Measurements from ENCODE around the gene MAP4K3. TPM values are rescaled to one million over a fixed set of nuclear protein-coding genes. Genes with fewer than 3 reads are reported as not detected.
A peak's percentile ranks its signal among the peaks of the same experiment; 100 is the strongest.

The MAP4K3 gene
- total RNA-seq, 1 experiment from 2014 or later, result 35.5 TPM

DNA sequence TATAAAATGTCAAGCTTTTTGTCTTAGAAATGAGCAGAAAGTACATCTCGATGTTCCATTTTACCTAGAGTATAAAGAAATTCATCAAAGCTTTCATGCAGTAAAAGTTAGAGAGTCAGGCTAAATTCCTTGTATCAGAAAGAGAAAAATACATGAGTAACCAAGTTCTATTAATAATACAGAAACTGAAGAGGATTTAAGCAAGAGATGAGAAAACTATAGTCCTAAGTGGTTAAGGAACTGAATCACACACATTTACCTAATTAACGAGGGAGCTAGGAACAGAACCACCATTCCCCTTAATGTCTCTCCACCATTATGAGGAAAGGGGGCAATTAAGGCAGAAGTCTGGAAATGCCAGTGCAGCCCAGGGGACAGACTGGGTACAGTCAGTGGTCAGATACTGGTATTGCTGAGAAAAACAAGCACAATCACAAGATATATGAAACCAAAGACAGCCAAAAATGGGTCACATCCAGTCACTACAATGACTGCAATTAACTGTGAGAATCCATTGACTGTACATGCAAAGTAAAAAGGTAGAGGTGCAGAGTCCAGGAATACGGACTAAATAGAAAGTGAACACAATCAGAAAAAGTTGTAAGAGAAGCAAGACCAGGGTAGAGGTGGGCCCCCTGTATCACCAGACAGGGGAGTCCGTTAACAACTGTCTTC is 23.9 kb downstream of the MAP4K3 start:
- BruUV-seq (replicated peaks), result no TSS peak
- no peak overlapping the region for H3K4me3 ChIP-seq (ENCODE audit: low read depth, low read length, poor library complexity, severe bottlenecking)
- POLR2A ChIA-PET (ENCODE audit: low non-redundant PET), result no interaction called here
- H3K27ac ChIP-seq (ENCODE audit: low read depth, low read length, poor library complexity, severe bottlenecking), result no peak overlapping the region
- H3K9me3 ChIP-seq (ENCODE audit: low read depth, low read length, poor library complexity, severe bottlenecking), result no peaks in the 10 kb centered on the region
- H3K27me3 ChIP-seq (replicated peaks; ENCODE audit: insufficient read depth, low read depth, low read length, poor library complexity), result no peaks in the 10 kb centered on the region
- TF ChIP-seq, protein P1, sequence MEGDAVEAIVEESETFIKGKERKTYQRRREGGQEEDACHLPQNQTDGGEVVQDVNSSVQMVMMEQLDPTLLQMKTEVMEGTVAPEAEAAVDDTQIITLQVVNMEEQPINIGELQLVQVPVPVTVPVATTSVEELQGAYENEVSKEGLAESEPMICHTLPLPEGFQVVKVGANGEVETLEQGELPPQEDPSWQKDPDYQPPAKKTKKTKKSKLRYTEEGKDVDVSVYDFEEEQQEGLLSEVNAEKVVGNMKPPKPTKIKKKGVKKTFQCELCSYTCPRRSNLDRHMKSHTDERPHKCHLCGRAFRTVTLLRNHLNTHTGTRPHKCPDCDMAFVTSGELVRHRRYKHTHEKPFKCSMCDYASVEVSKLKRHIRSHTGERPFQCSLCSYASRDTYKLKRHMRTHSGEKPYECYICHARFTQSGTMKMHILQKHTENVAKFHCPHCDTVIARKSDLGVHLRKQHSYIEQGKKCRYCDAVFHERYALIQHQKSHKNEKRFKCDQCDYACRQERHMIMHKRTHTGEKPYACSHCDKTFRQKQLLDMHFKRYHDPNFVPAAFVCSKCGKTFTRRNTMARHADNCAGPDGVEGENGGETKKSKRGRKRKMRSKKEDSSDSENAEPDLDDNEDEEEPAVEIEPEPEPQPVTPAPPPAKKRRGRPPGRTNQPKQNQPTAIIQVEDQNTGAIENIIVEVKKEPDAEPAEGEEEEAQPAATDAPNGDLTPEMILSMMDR (conservative IDR thresholded peaks at IDR 0.05; ENCODE audit: low read depth, low read length), result no peak
- no peak for TF ChIP-seq EZH2 (IDR thresholded peaks at IDR 0.05; ENCODE audit: borderline replicate concordance, low read depth, low read length, poor library complexity, severe bottlenecking)
- CTCF ChIA-PET, result no interaction called here
- DNase-seq (ENCODE audit: low spot score), result no peak
- H3K4me1 ChIP-seq (ENCODE audit: insufficient read depth, low read length, poor library complexity, severe bottlenecking), result peaks cover 51% of the 10 kb centered on the region
- intact Hi-C loops (cut with micrococcal nuclease; ENCODE audit: unreplicated experiment), result no loop called here
- no peaks in the 10 kb centered on the region for H3K36me3 ChIP-seq (ENCODE audit: insufficient read depth, low read length, poor library complexity, severe bottlenecking)

DNA sequence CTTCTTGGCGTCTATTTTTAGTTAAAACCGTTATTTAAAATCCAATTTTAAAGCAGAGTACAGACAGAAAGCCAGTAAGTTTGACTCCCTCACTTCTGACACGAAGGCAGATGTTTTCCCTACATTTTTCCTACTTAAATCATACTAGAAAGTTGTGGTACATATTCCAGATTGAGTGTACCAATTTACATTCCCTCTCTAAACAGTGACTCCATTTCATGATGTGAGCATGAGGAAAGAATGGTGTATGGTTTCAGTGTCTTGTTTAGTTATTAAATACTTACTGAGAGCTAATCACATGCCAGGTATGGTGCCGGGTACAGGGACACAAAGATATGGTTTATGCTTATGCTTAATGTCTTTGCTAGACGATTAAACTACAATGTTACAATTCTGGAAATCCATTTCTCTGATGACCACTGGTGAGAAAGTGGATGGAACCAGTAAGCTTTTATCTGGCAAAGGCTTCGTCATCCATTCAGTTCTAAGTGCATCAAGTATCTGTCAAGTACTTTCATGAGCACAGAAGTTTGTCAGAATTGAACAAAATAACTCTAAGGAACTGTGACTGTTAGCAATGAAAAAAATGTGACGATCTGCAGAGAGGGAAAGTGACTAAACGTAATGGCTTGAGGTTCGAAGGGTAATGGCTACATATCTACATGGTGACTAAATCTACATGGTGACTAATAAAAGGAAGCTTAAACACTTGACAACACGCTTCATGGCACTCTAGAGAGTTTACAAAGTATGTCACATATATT is 25.7 kb downstream of the MAP4K3 start:
- intact Hi-C loops (cut with micrococcal nuclease; ENCODE audit: unreplicated experiment), result no loop called here
- ChIA-PET POLR2A (ENCODE audit: low non-redundant PET) (no interaction called here), CTCF (no interaction called here)
- no peaks in the 10 kb centered on the region for H3K36me3 ChIP-seq (ENCODE audit: insufficient read depth, low read length, poor library complexity, severe bottlenecking)
- no TSS peak for BruUV-seq (replicated peaks)
- no peaks in the 10 kb centered on the region for H3K9me3 ChIP-seq (ENCODE audit: low read depth, low read length, poor library complexity, severe bottlenecking)
- no peak overlapping the region for H3K4me3 ChIP-seq (ENCODE audit: low read depth, low read length, poor library complexity, severe bottlenecking)
- H3K27ac ChIP-seq (ENCODE audit: low read depth, low read length, poor library complexity, severe bottlenecking), result no peak overlapping the region
- H3K4me1 ChIP-seq (ENCODE audit: insufficient read depth, low read length, poor library complexity, severe bottlenecking), result peaks cover 62% of the 10 kb centered on the region
- TF ChIP-seq, protein P1 (conservative IDR thresholded peaks at IDR 0.05; ENCODE audit: low read depth, low read length), result no peak
- no peak for TF ChIP-seq EZH2 (IDR thresholded peaks at IDR 0.05; ENCODE audit: borderline replicate concordance, low read depth, low read length, poor library complexity, severe bottlenecking)
- no peaks in the 10 kb centered on the region for H3K27me3 ChIP-seq (replicated peaks; ENCODE audit: insufficient read depth, low read depth, low read length, poor library complexity)
- peak; percentile 15 for DNase-seq (ENCODE audit: low spot score)

DNA sequence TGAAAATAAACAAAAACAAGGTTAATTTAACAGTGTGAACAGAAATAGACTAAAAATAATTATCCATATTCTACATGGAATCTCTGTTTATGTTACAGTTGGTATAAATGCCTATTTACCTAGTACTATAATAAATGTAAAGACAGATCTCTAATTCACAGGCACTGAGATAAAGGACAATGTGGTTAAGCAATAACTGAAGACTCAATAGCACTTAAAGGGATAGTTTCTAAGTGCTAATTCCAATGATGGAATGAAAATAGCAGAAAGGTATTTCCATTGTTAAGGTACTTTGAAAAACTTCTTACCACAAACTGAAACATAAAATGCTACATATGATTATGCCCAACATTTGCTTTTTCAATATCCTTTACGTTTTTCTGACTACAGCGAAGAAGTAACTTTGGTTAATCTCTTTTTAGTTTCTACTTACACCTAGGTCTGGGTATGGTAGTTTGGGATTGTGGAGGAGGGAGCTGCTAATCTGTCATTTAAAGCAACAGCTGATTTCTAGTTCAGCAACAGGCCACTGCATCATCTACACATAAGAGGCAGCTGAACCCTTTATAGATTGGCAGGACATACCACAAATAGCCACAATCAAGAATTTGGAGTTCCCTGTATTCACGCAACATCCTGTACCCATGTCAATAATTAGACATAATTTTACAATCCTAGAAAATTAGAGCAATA is 27.2 kb downstream of the MAP4K3 start:
- no peak for DNase-seq (ENCODE audit: low spot score)
- POLR2A ChIA-PET (ENCODE audit: low non-redundant PET), result interaction anchor here (0.6 kb wide), 1 partner anchor 374 kb away, joined by 3 read pairs; no protein-coding TSS in a partner anchor
- TF ChIP-seq, protein P1 (conservative IDR thresholded peaks at IDR 0.05; ENCODE audit: low read depth, low read length), result no peak
- no peak for TF ChIP-seq EZH2 (IDR thresholded peaks at IDR 0.05; ENCODE audit: borderline replicate concordance, low read depth, low read length, poor library complexity, severe bottlenecking)
- BruUV-seq (replicated peaks), result no TSS peak
- CTCF ChIA-PET, result no interaction called here
- no peaks in the 10 kb centered on the region for H3K36me3 ChIP-seq (ENCODE audit: insufficient read depth, low read length, poor library complexity, severe bottlenecking)
- H3K4me1 ChIP-seq (ENCODE audit: insufficient read depth, low read length, poor library complexity, severe bottlenecking), result peaks cover 58% of the 10 kb centered on the region
- no peak overlapping the region for H3K27ac ChIP-seq (ENCODE audit: low read depth, low read length, poor library complexity, severe bottlenecking)
- H3K27me3 ChIP-seq (replicated peaks; ENCODE audit: insufficient read depth, low read depth, low read length, poor library complexity), result no peaks in the 10 kb centered on the region
- H3K4me3 ChIP-seq (ENCODE audit: low read depth, low read length, poor library complexity, severe bottlenecking), result no peak overlapping the region
- intact Hi-C loops (cut with micrococcal nuclease; ENCODE audit: unreplicated experiment), result no loop called here
- no peaks in the 10 kb centered on the region for H3K9me3 ChIP-seq (ENCODE audit: low read depth, low read length, poor library complexity, severe bottlenecking)

Data from A673 (cell line).